Smooth muscle cell (in vitro differentiated cells): ENCODE data around the gene CYP24A1. TPM values are rescaled to one million over a fixed set of nuclear protein-coding genes. Genes with fewer than 3 reads are reported as not detected.

ENCODE experiments used
- DNase-seq: peaks from one replicate; lab custom pipeline; 2025; ENCODE audit not compliant: unreplicated experiment; lab: John Stamatoyannopoulos, UW
- H2AFZ ChIP-seq: fragments of 200-600 bp; sonication (generic); 2 replicates; pipeline ENCODE4 v1.6.0; 2016; ENCODE audit warnings: antibody characterized with exemption, low read depth, mild to moderate bottlenecking
- H3F3A ChIP-seq: fragments of 200-600 bp; sonication (generic); 2 replicates; pipeline ENCODE4 v1.6.0; 2017; ENCODE audit warnings: antibody characterized with exemption, low read depth
- H3K27ac ChIP-seq: fragments of 200-600 bp; sonication (generic); 2 replicates; pipeline ENCODE4 v1.5.1; 2016; ENCODE audit warnings: low read depth, mild to moderate bottlenecking
- H3K27me3 ChIP-seq: fragments of 200-600 bp; sonication (generic); 2 replicates; pipeline ENCODE4 v1.6.1; 2016; ENCODE audit warnings: low read depth, mild to moderate bottlenecking
- H3K36me3 ChIP-seq: fragments of 200-600 bp; sonication (generic); 2 replicates; pipeline ENCODE4 v1.5.1; 2016; ENCODE audit warnings: low read depth
- H3K4me1 ChIP-seq: fragments of 200-600 bp; sonication (generic); 2 replicates; pipeline ENCODE4 v1.5.1; 2016; ENCODE audit warnings: low read depth
- H3K4me2 ChIP-seq: fragments of 200-600 bp; sonication (generic); 2 replicates; pipeline ENCODE4 v1.6.0; 2016; ENCODE audit warnings: mild to moderate bottlenecking
- H3K4me3 ChIP-seq: fragments of 200-600 bp; sonication (generic); 2 replicates; pipeline ENCODE4 v1.5.1; 2016; ENCODE audit warnings: mild to moderate bottlenecking
- H3K79me2 ChIP-seq: fragments of 200-600 bp; sonication (generic); 2 replicates; pipeline ENCODE4 v1.6.0; 2016; ENCODE audit warnings: low read depth, mild to moderate bottlenecking
- H3K9ac ChIP-seq: fragments of 200-600 bp; sonication (generic); 2 replicates; pipeline ENCODE4 v1.6.0; 2016; ENCODE audit warnings: low read depth
- H3K9me3 ChIP-seq: fragments of 200-600 bp; sonication (generic); replicated peaks from 2 replicates; pipeline ENCODE4 v1.5.1; 2016; ENCODE audit warnings: low read depth
- H4K20me1 ChIP-seq: fragments of 200-600 bp; sonication (generic); 2 replicates; pipeline ENCODE4 v1.6.0; 2016; ENCODE audit warnings: low read depth
- WGBS: methylation state at CpG from one replicate; pipeline ENCODE4 v1.1.7; 2016; ENCODE audit warnings: low lambda C conversion rate; 5-methylcytosine and 5-hydroxymethylcytosine counted together
- polyA plus RNA-seq: library from polyadenylated mRNA; unstranded; fragments of >200 nt; fragmentation: Nextera tagmentation; extraction: Ambion mirVana; gene quantifications from 2 replicates; pipeline ENCODE4 v1.2.1, GENCODE V29; 2016
- total RNA-seq: library from RNA; depleted of rRNA; stranded (reverse); fragments of >200 nt; gene quantifications from 2 replicates; pipeline ENCODE4 v1.2.3, GENCODE V29; 2014
- TF ChIP-seq, protein P1 (sequence below): fragments of 200-600 bp; sonication (generic); IDR thresholded peaks from 2 replicates; pipeline ENCODE4 v1.5.1; 2017; ENCODE audit warnings: borderline replicate concordance, mild to moderate bottlenecking, antibody characterized with exemption; ENCODE audit not compliant: insufficient read depth, poor library complexity, severe bottlenecking

Gene CYP24A1
- total and polyA plus RNA-seq, 2 experiments from 2014 or later = 0.70 to 18.0 TPM

DNA sequence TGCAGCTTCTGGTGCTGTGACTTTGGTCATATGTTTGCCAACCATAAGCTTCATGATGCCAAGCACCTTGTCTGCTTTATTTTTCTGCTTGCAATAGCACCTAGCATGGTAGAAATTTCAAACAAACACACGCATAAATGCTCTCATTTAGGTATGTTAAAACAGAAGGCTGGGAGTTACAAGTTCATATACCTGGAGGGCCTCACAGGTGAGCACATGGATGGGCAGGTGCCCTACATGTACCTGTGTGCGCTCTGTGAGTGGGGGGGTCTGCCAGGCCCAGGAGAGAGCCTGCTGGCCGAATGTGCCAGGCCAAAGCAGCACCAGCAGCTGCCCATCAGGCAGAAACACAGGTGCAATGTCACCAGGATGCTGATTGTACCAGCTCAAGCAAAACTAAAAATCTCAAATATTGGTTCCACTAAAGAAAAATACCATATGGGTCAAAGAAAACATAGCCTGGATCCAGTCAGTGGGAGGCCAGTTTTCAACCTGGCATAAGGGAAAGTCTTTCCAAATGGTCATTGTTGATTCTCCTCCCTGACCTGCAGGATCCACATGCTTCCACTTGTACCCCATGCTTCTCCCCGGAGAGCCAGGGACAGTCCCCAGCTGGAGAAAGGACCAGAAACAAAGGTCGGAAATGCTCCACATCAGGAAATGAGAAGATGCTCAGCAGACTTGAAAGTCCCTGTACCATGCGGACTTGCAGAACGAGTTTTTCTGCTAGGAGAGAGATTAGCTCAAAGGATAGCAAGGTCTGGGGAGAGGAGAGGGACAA, 26.9 kb upstream of the CYP24A1 start:
- H4K20me1 ChIP-seq = no peaks in the 10 kb centered on the region
- no peaks in the 10 kb centered on the region for H3K9me3 ChIP-seq
- no peak overlapping the region for H3K4me2 ChIP-seq
- no peak for DNase-seq
- no peak overlapping the region for H3K27ac ChIP-seq
- no peak overlapping the region for H3K4me3 ChIP-seq
- no peak overlapping the region for H2AFZ ChIP-seq
- H3K79me2 ChIP-seq = no peaks in the 10 kb centered on the region
- 75% methylated on average over 7 of the region's 7 CpGs for WGBS
- H3K9ac ChIP-seq = no peak overlapping the region
- TF ChIP-seq, protein P1, sequence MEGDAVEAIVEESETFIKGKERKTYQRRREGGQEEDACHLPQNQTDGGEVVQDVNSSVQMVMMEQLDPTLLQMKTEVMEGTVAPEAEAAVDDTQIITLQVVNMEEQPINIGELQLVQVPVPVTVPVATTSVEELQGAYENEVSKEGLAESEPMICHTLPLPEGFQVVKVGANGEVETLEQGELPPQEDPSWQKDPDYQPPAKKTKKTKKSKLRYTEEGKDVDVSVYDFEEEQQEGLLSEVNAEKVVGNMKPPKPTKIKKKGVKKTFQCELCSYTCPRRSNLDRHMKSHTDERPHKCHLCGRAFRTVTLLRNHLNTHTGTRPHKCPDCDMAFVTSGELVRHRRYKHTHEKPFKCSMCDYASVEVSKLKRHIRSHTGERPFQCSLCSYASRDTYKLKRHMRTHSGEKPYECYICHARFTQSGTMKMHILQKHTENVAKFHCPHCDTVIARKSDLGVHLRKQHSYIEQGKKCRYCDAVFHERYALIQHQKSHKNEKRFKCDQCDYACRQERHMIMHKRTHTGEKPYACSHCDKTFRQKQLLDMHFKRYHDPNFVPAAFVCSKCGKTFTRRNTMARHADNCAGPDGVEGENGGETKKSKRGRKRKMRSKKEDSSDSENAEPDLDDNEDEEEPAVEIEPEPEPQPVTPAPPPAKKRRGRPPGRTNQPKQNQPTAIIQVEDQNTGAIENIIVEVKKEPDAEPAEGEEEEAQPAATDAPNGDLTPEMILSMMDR = no peak
- no peaks in the 10 kb centered on the region for H3K4me1 ChIP-seq
- no peaks in the 10 kb centered on the region for H3K27me3 ChIP-seq
- no peaks in the 10 kb centered on the region for H3K36me3 ChIP-seq
- no peaks in the 10 kb centered on the region for H3F3A ChIP-seq

DNA sequence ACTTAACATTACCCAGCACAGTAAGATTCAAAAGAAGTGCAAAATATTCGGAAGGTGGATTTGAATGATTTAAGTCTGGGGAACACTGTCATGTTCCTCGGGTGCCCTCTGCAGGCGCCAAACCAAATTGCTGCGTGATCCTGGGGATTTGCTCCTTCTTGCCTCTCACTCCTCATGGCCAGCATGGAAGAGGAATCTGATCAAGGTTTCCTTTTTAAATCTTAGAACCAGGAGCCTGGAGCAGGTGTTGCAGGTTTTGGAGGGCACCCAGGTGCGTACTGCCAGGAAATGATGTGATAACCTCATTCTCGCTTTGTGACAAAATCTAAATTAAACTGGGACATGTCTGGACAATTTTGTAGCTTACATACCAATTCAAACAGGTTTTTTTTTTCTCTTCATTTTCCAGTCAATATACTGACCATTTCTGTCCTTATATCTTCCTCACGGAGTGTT, 26.0 kb upstream of the CYP24A1 start:
- Histone ChIP-seq H3K4me3 (no peak overlapping the region), H4K20me1 (no peaks in the 10 kb centered on the region), H3F3A (peaks cover 7% of the 10 kb centered on the region), H3K4me1 (no peaks in the 10 kb centered on the region), H3K9me3 (no peaks in the 10 kb centered on the region), H3K9ac (no peak overlapping the region), H3K4me2 (no peak overlapping the region), H3K27ac (no peak overlapping the region), H2AFZ (peak overlapping the region; percentile 41), H3K27me3 (no peaks in the 10 kb centered on the region), H3K79me2 (no peaks in the 10 kb centered on the region), H3K36me3 (no peaks in the 10 kb centered on the region)
- TF ChIP-seq, protein P1 = peak; percentile 94
- DNase-seq = peak; percentile 39
- WGBS = 19% methylated on average over 7 of the region's 7 CpGs

DNA sequence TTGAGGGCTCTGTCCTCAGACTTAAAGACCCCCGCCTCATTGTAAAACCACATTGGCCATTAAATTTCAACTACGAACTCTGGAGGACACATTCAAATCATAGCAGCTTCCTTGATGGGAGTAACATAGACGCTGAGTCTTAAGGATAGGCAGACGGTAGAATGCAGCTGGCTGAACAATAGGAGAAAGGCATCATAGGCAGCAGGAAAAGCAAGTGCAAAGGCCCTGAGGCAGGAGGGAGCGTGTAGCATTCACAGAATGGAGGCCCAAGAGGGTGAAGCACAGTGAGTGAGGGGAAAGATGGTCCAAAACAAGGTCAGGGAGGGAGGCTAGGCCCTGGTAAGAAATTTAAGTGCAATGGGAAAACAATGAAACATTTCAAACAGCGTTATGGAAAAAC, 25.5 kb upstream of the CYP24A1 start:
- TF ChIP-seq, protein P1 = no peak
- no peaks in the 10 kb centered on the region for H3K36me3 ChIP-seq
- H3K4me3 ChIP-seq = no peak overlapping the region
- no peak overlapping the region for H3K27ac ChIP-seq
- H3K4me1 ChIP-seq = no peaks in the 10 kb centered on the region
- H2AFZ ChIP-seq = no peak overlapping the region
- DNase-seq = no peak
- no peak overlapping the region for H3K9ac ChIP-seq
- H3K79me2 ChIP-seq = no peaks in the 10 kb centered on the region
- H3F3A ChIP-seq = peaks cover 7% of the 10 kb centered on the region
- H3K4me2 ChIP-seq = no peak overlapping the region
- no peaks in the 10 kb centered on the region for H3K27me3 ChIP-seq
- no peaks in the 10 kb centered on the region for H3K9me3 ChIP-seq
- WGBS = 80% methylated on average over 6 of the region's 6 CpGs
- H4K20me1 ChIP-seq = no peaks in the 10 kb centered on the region
